Hepatocyte (in vitro differentiated cells): ENCODE results near the gene SLC12A8. TPM values are rescaled to one million over a fixed set of nuclear protein-coding genes. Genes with fewer than 3 reads are reported as not detected.

Source experiments
- DNase-seq: peaks from one replicate; pipeline ENCODE4 v3.0.0-alpha.2; 2016; ENCODE audit warnings: low spot score
- H2AFZ ChIP-seq: fragments of 200-600 bp; sonication (generic); 2 replicates; pipeline ENCODE4 v1.6.0; 2016; ENCODE audit warnings: antibody characterized with exemption, mild to moderate bottlenecking
- H3K27ac ChIP-seq: fragments of 200-600 bp; sonication (generic); 2 replicates; pipeline ENCODE4 v1.5.1; 2016; ENCODE audit warnings: mild to moderate bottlenecking
- H3K27me3 ChIP-seq: fragments of 200-600 bp; sonication (generic); 2 replicates; pipeline ENCODE4 v1.6.1; 2016
- H3K36me3 ChIP-seq: fragments of 200-600 bp; sonication (generic); replicated peaks from 2 replicates; pipeline ENCODE4 v1.5.1; 2016; ENCODE audit warnings: low read depth; ENCODE audit not compliant: insufficient read depth
- H3K4me1 ChIP-seq: fragments of 200-600 bp; sonication (generic); 2 replicates; pipeline ENCODE4 v1.5.1; 2016; ENCODE audit warnings: mild to moderate bottlenecking, moderate library complexity; ENCODE audit not compliant: insufficient read depth
- H3K4me2 ChIP-seq: fragments of 200-600 bp; sonication (generic); 2 replicates; pipeline ENCODE4 v1.6.0; 2016
- H3K4me3 ChIP-seq: fragments of 200-600 bp; sonication (generic); 2 replicates; pipeline ENCODE4 v1.5.1; 2016; ENCODE audit warnings: mild to moderate bottlenecking
- H3K79me2 ChIP-seq: fragments of 200-600 bp; sonication (generic); 2 replicates; pipeline ENCODE4 v1.6.0; 2017; ENCODE audit warnings: mild to moderate bottlenecking
- H3K9me2 ChIP-seq: fragments of 200-600 bp; sonication (generic); replicated peaks from 2 replicates; pipeline ENCODE4 v1.6.0; 2017; ENCODE audit warnings: mild to moderate bottlenecking; ENCODE audit not compliant: insufficient read depth
- H3K9me3 ChIP-seq: fragments of 200-600 bp; sonication (generic); 2 replicates; pipeline ENCODE4 v1.5.1; 2016; ENCODE audit warnings: low read depth, mild to moderate bottlenecking
- H4K20me1 ChIP-seq: fragments of 200-600 bp; sonication (generic); 2 replicates; pipeline ENCODE4 v1.6.0; 2016; ENCODE audit warnings: mild to moderate bottlenecking; ENCODE audit not compliant: insufficient read depth, poor library complexity, severe bottlenecking
- CTCF ChIP-seq: fragments of 200-600 bp; sonication (generic); IDR thresholded peaks from 2 replicates; pipeline ENCODE4 v1.5.1; 2016; ENCODE audit warnings: antibody characterized with exemption, mild to moderate bottlenecking; ENCODE audit not compliant: poor library complexity
- EZH2 ChIP-seq: fragments of 200-600 bp; sonication (generic); IDR thresholded peaks from 2 replicates; pipeline ENCODE4 v1.6.1; 2016; ENCODE audit warnings: antibody characterized with exemption, mild to moderate bottlenecking, borderline replicate concordance
- EZH2phosphoT487 ChIP-seq: fragments of 200-600 bp; sonication (generic); IDR thresholded peaks from one replicate; pipeline ENCODE4 v1.6.1; 2018; ENCODE audit warnings: antibody characterized with exemption, mild to moderate bottlenecking, low read depth, moderate library complexity; ENCODE audit not compliant: unreplicated experiment, severe bottlenecking
- WGBS: methylation state at CpG from one replicate; pipeline ENCODE4 v1.1.6; 2016; ENCODE audit warnings: low lambda C conversion rate; ENCODE audit errors: missing lambda C conversion rate; 5-methylcytosine and 5-hydroxymethylcytosine counted together
- polyA plus RNA-seq: library from polyadenylated mRNA; unstranded; fragments of >200 nt; fragmentation: Nextera tagmentation; extraction: Ambion mirVana; gene quantifications from 2 replicates; pipeline ENCODE4 v1.2.1, GENCODE V29; 2016
- total RNA-seq: library from RNA; depleted of rRNA; stranded (reverse); fragments of >200 nt; gene quantifications from 2 replicates; pipeline ENCODE4 v1.2.3, GENCODE V29; 2014

The SLC12A8 gene
- total and polyA plus RNA-seq, 2 experiments from 2014 or later, result 18.9 to 20.0 TPM

- no peaks in the 10 kb centered on the region for H3K9me2 ChIP-seq
- no peak for DNase-seq
- WGBS, result 94% methylated on average over 4 of the region's 4 CpGs
- no peaks in the 10 kb centered on the region for H4K20me1 ChIP-seq
- H3K36me3 ChIP-seq, result no peaks in the 10 kb centered on the region
- TF ChIP-seq EZH2phosphoT487 (no peak), EZH2 (no peak), CTCF (no peak)
- H3K4me2 ChIP-seq, result peak overlapping the region; percentile 100
- H2AFZ ChIP-seq, result peak overlapping the region; percentile 99
- H3K9me3 ChIP-seq, result no peaks in the 10 kb centered on the region
- H3K27ac ChIP-seq, result no peak overlapping the region
- H3K27me3 ChIP-seq, result no peaks in the 10 kb centered on the region
- H3K79me2 ChIP-seq, result no peaks in the 10 kb centered on the region
- H3K4me3 ChIP-seq, result no peak overlapping the region
- H3K4me1 ChIP-seq, result peaks cover 9% of the 10 kb centered on the region
These were observed 812 bp upstream of the SLC12A8 start for GRCh38 chr3:125213364-125213755.

GRCh38 chr3:125212091-125212508, 448 bp downstream of the SLC12A8 start:
- WGBS, result 8% methylated on average over 5 of the region's 28 CpGs
- peak overlapping the region; percentile 99 for H2AFZ ChIP-seq

GRCh38 chr3:125211523-125212090, 941 bp downstream of the SLC12A8 start:
- Histone ChIP-seq H3K79me2 (no peaks in the 10 kb centered on the region), H3K4me3 (peak overlapping the region; percentile 72), H3K4me1 (peaks cover 5% of the 10 kb centered on the region), H3K27ac (no peak overlapping the region), H3K9me2 (no peaks in the 10 kb centered on the region), H3K4me2 (peak overlapping the region; percentile 100), H3K36me3 (no peaks in the 10 kb centered on the region), H4K20me1 (no peaks in the 10 kb centered on the region), H3K9me3 (no peaks in the 10 kb centered on the region), H2AFZ (peak overlapping the region; percentile 99), H3K27me3 (no peaks in the 10 kb centered on the region)
- TF ChIP-seq EZH2phosphoT487 (no peak), CTCF (no peak), EZH2 (no peak)
- no peak for DNase-seq
- WGBS, result 61% methylated on average over 10 of the region's 11 CpGs

More at GRCh38 chr3:125212091-125212508, 448 bp downstream of the SLC12A8 start:
- Histone ChIP-seq H3K4me1 (peaks cover 5% of the 10 kb centered on the region), H3K9me2 (no peaks in the 10 kb centered on the region), H3K4me2 (peak overlapping the region; percentile 100), H4K20me1 (no peaks in the 10 kb centered on the region), H3K79me2 (no peaks in the 10 kb centered on the region), H3K27me3 (no peaks in the 10 kb centered on the region), H3K36me3 (no peaks in the 10 kb centered on the region), H3K9me3 (no peaks in the 10 kb centered on the region), H3K27ac (peak overlapping the region; percentile 46), H3K4me3 (peak overlapping the region; percentile 72)
- DNase-seq, result peak; percentile 49
- TF ChIP-seq EZH2 (no peak), EZH2phosphoT487 (no peak), CTCF (no peak)
